Right cardiac atrium (tissue), 5 donors: ENCODE results near the gene PFN4. TPM values are rescaled to one million over a fixed set of nuclear protein-coding genes. Genes with fewer than 3 reads are reported as not detected.

ENCODE experiments used
- ATAC-seq, 2 donors: fragments of 200-7000 bp; cut with Tn5 transposase; one replicate each; pipeline versions ENCODE4 v1.8.0 to v1.9.1; 2020; ENCODE audit warnings: moderate library complexity in 2 of 2, mild to moderate bottlenecking in 1 of 2
- DNase-seq, 3 donors: peaks; one replicate each; pipeline ENCODE4 v3.0.0-alpha.2; 2020
- H3K27ac ChIP-seq: one replicate; pipeline ENCODE4 v1.5.1; 2013; ENCODE audit warnings: mild to moderate bottlenecking, low read length, control low read depth, moderate library complexity
- H3K27me3 ChIP-seq: one replicate; pipeline ENCODE4 v1.6.1; 2013; ENCODE audit not compliant: control insufficient read depth, insufficient read depth
- H3K4me1 ChIP-seq: one replicate; pipeline ENCODE4 v1.6.1; 2013; ENCODE audit warnings: low read length; ENCODE audit not compliant: control insufficient read depth, insufficient read depth
- H3K4me3 ChIP-seq: one replicate; pipeline ENCODE4 v1.5.1; 2013; ENCODE audit warnings: low read length, control low read depth
- H3K9me3 ChIP-seq: one replicate; pipeline ENCODE4 v1.6.1; 2013; ENCODE audit warnings: low read length; ENCODE audit not compliant: control insufficient read depth
- WGBS: extraction: QIAGEN DNeasy Blood & Tissue Kit; methylation state at CpG from one replicate; pipeline ENCODE4 v1.1.7; 2013; 5-methylcytosine and 5-hydroxymethylcytosine counted together
- intact Hi-C, 4 donors: fragments of 100-400 bp; cut with DNase I; formaldehyde crosslinking; loops; one replicate each; pipeline versions ENCODE4 v1.11.0 to v1.14.0; 2022 to 2023
- polyA plus RNA-seq: library from polyadenylated mRNA; stranded (reverse); fragments of 200-250 nt; gene quantifications from one replicate; pipeline ENCODE4 v1.2.3, GENCODE V29; 2013
- total RNA-seq, 4 donors: library from RNA; stranded (reverse); fragmentation: NEBNext Ultra II Directional; extraction: Animal tissue kit (Norgen Biotek cat#: 25700); gene quantifications; one replicate each; pipeline ENCODE4 v1.2.1, GENCODE V29; 2021
- donor health status: healthy with polysubstance abuse.
- donor health status: DM: no; HTN: yes; CAD: no.
- donor health status: DM: no; HTN: no; CAD: no.
- donor health status: DM: no; HTN: yes; CAD: no; lungs with severe emphysema.
- donor health status: DM: yes; HTN: yes; CAD: no.

PFN4 gene
- total and polyA plus RNA-seq, 5 donors = 0.83 to 2.8 (median 1.5) TPM; not detected in 1

DNA sequence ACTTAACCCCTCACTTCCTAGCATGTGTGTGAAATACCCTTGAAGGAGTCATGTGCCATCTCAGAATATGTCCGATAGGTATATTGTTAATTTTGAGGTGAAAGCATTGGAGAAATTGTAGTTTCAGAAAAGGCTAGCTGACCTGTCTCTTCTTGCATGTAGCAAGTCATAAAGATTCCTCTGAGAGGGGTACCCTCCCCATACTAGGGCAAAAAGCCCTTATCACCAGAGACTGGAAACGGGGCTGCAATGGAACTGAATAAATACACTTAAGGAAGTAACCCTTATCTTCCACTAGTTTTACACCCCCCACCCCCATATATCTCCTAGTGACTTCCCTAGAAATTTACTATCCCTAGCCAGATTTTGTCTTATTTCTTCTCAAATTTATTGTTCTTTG, 45.3 kb downstream of the PFN4 start:
- Histone ChIP-seq H3K27me3 (no peaks in the 10 kb centered on the region), H3K4me1 (peaks cover 2% of the 10 kb centered on the region), H3K27ac (no peak overlapping the region), H3K4me3 (peak overlapping the region; percentile 87), H3K9me3 (no peaks in the 10 kb centered on the region)
- DNase-seq = no peak
- intact Hi-C loops = no loop called here
- no peak for ATAC-seq
- 61% methylated on average over 2 of the region's 2 CpGs for WGBS

DNA sequence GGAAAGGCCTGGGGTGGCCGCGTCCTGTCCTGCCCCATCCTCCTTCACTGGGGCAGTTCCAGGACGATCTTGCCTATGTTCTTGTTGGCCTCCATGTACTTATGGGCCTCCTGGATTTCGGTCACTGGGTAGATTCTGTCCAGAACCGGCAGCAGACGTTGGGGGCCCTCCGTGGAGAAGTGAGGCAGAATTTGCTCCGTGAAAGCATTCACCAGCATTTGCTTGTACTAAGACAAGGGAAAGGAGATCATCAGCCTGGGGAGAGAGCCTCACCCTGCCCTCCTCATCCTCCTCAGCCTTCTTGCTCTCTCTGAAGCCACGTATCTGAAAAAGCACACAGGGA, 45.6 kb downstream of the PFN4 start:
- intact Hi-C loops = no loop called here
- Histone ChIP-seq H3K27ac (peak overlapping the region; percentile 89), H3K4me3 (peak overlapping the region; percentile 87), H3K27me3 (no peaks in the 10 kb centered on the region), H3K4me1 (peaks cover 2% of the 10 kb centered on the region), H3K9me3 (no peaks in the 10 kb centered on the region)
- no peak for DNase-seq
- no peak for ATAC-seq
- WGBS = 10% methylated on average over 9 of the region's 9 CpGs

DNA sequence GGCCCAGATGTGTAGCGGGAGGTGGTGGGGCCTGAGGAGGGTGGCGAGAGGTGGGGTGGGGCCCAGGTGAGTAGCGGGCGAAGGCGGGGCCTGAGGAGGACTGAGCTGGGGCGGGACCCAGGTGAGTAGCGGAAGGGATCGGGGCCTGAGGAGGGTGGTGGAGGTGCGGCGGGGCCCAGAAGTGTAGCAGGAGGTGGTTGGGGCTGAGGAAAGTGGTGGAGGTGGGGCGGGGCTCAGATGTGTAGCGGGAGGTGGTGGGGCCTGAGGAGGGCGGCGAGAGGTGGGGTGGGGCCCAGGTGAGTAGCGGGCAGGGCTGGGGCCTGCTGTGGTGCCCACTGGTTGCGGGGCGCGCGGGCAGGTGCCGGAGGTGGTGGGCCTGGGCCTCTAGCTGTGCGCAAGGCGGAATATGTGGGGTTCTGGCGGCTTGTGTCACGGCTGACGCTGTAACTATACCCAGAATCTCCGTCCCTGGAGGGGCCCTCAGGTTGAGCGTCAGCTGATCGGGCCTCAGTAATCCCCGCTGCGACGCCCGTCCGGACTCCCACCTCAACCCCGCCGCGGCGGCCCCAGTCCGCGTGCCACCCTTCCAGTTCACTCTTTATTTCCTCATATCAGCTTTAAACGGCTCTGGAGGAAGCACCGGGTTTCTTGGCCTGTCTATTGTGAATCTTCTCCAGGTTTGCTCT, 46.1 kb downstream of the PFN4 start:
- Histone ChIP-seq H3K9me3 (no peaks in the 10 kb centered on the region), H3K4me3 (peak overlapping the region; percentile 87), H3K4me1 (peaks cover 2% of the 10 kb centered on the region), H3K27ac (peak overlapping the region; percentile 89), H3K27me3 (no peaks in the 10 kb centered on the region)
- 2% methylated on average over 41 of the region's 41 CpGs for WGBS
- DNase-seq (peak in 1 of 3 donors; percentile 69), ATAC-seq (peak in 1 of 2 donors; percentile 7)
- intact Hi-C loops = no loop called here

DNA sequence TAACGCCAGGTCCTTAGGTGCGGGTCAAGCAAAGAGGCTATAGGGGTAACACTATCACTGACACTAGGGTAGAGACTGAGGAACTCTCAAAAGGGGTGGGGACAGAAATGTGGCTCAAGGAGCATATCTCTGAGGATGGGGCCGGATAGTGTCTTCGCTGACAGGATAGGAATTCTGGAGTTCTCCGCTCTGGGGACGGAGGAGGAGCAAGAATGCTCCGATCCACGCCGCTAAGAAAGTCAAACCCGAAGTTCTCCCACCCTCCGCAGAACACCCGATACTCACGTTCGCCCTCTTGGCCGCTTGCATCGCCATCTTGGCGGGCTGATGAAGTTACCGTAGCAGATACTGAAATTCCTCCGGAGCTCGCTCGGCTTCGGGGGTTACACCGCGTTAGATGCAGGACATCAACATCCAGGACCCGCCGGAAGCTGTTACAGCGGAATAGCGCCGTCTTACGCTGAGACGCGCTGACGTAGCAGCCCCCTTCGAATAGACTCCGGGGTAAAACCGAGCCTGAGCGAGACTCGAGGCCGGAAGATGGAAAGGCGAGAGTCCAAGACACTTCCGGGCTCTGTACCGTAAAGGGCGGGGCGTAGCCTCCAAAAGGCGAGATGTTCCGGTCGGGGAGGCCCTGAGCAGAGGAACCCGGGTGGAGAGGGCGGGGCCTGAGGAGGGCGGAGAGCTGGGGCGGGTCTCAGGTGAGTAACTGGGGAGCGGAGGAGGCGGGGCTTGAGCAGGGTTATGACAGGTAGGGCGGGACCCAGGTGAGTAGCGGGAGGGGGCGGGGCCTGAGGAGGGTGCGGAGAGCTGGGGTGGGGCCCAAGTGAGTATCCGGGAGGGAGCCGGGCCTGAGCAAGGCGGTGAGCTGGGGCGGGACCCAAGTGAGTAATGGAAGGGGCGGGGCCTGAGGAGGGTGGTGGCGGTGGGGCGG, 47.0 kb downstream of the PFN4 start, which contains the start of gene SF3B6:
Gene SF3B6 (minus strand): TSS at position 412 of the 934 bp plus-strand sequence. CDS start 97 bp downstream, at position 315.
- Histone ChIP-seq H3K4me3 (peak within 1 kb of the TSS; percentile 87), H3K27ac (peak within 1 kb of the TSS; percentile 92), H3K9me3 (no peaks in the 10 kb centered on the region), H3K4me1 (peaks cover 2% of the 10 kb centered on the region), H3K27me3 (no peaks in the 10 kb centered on the region)
- ATAC-seq (peak; percentile 97), DNase-seq (peak; percentile 98 to 99 (median 98))
- intact Hi-C loops = no loop called here
- WGBS = under 1% methylated on average over 64 of the region's 64 CpGs

GRCh38 chr2:24075259-24075658, 47.9 kb downstream of the PFN4 start:
- intact Hi-C loops = no loop called here
- Histone ChIP-seq H3K27me3 (no peaks in the 10 kb centered on the region), H3K9me3 (no peaks in the 10 kb centered on the region), H3K4me3 (peak overlapping the region; percentile 87), H3K27ac (no peak overlapping the region), H3K4me1 (peaks cover 2% of the 10 kb centered on the region)
- WGBS = 70% methylated on average over 5 of the region's 5 CpGs
- DNase-seq (no peak), ATAC-seq (no peak)

DNA sequence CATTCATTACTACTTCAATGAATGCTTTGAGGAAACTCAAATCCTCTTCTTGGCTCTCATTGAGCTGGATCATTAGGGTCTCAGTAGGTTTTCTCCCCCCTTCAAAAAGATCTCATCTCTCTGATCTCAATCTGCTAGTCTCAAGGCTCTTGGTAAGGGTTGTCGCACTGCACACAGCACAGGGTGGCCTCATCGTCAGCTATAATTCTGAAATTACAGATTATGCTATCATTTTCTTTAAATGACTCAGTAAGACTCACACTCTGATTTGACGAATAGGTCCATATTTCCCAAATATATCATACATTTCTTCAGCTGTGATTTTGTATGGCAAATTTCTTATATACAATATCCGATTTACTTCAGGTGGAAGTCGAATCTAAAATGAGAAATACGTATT, 49.3 kb downstream of the PFN4 start:
- 88% methylated on average over 6 of the region's 6 CpGs for WGBS

DNA sequence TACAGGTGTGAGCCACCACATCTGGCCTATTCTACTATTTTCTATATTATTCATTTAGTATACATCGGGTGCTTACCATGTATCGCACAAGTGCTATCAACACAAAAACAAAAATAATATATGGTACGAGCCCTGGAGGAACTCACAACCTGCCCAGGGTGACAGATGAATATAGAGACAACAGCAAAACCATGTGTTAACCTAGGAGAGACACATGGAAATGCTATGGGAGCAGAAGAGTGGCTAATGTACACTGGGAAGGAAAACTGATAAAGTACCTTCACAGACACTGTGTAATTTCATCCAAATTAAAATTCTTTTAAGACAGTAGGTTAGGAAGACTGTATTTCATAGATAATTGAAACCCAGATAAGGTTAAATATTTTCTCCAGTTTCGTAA, 50.9 kb downstream of the PFN4 start:
- ATAC-seq (no peak), DNase-seq (no peak)
- H3K4me1 ChIP-seq = peaks cover 2% of the 10 kb centered on the region
- H3K9me3 ChIP-seq = no peaks in the 10 kb centered on the region
- no peak overlapping the region for H3K27ac ChIP-seq
- WGBS = 93% methylated on average over 4 of the region's 4 CpGs
- no peaks in the 10 kb centered on the region for H3K27me3 ChIP-seq
- H3K4me3 ChIP-seq = no peak overlapping the region
- intact Hi-C loops = no loop called here

More for the DNA sequence above, 49.3 kb downstream of the PFN4 start:
- DNase-seq (no peak), ATAC-seq (no peak)
- Histone ChIP-seq H3K4me3 (no peak overlapping the region), H3K27ac (no peak overlapping the region), H3K27me3 (no peaks in the 10 kb centered on the region), H3K4me1 (peaks cover 2% of the 10 kb centered on the region), H3K9me3 (no peaks in the 10 kb centered on the region)
- intact Hi-C loops = no loop called here

- intact Hi-C loops = no loop called here
- ATAC-seq (no peak), DNase-seq (no peak)
- Histone ChIP-seq H3K4me1 (no peaks in the 10 kb centered on the region), H3K4me3 (no peak overlapping the region), H3K9me3 (no peaks in the 10 kb centered on the region), H3K27ac (no peak overlapping the region), H3K27me3 (no peaks in the 10 kb centered on the region)
- 81% methylated on average over 2 of the region's 2 CpGs for WGBS
These were observed 57.8 kb downstream of the PFN4 start for GRCh38 chr2:24065341-24065740.

Other genes with a start within 250 kb of the PFN4 start
- gene ATAD2B, start 196.2 kb downstream of the PFN4 start, total RNA-seq = 10 to 100 TPM in 2 of 4 donors, 1 to 10 TPM in 2; 9.3 to 15.1 (median 10.3) TPM
- gene ATAD2B, start 196.2 kb downstream of the PFN4 start, polyA plus RNA-seq = 2.8 TPM
- 10 to 100 TPM; 23.0 to 27.3 (median 25.0) TPM for gene UBXN2A, start 182.9 kb downstream of the PFN4 start, total RNA-seq
- 14.7 TPM for gene UBXN2A, start 182.9 kb downstream of the PFN4 start, polyA plus RNA-seq
- under 1 TPM in 2 of 4 donors, not detected in 2; 0.19 to 0.51 TPM for gene MFSD2B, start 113.2 kb downstream of the PFN4 start, total RNA-seq
- 0.18 TPM for gene MFSD2B, start 113.2 kb downstream of the PFN4 start, polyA plus RNA-seq
- gene WDCP, start 75.9 kb downstream of the PFN4 start, total RNA-seq = 1 to 10 TPM; 5.5 to 7.3 (median 6.2) TPM
- gene WDCP, start 75.9 kb downstream of the PFN4 start, polyA plus RNA-seq = 2.1 TPM
- 1 to 10 TPM; 2.7 to 5.1 (median 4.2) TPM for gene FKBP1B, start 73.6 kb downstream of the PFN4 start, total RNA-seq
- gene FKBP1B, start 73.6 kb downstream of the PFN4 start, polyA plus RNA-seq = 4.3 TPM
- gene SF3B6, start 47.0 kb downstream of the PFN4 start, total RNA-seq = 10 to 100 TPM; 54.7 to 59.2 (median 58.3) TPM
- gene SF3B6, start 47.0 kb downstream of the PFN4 start, polyA plus RNA-seq = 101 TPM
- 1 to 10 TPM; 6.0 to 9.7 (median 7.3) TPM for gene TP53I3, start 38.5 kb downstream of the PFN4 start, total RNA-seq
- gene TP53I3, start 38.5 kb downstream of the PFN4 start, polyA plus RNA-seq = 13.1 TPM
- 10 to 100 TPM; 50.1 to 69.0 (median 58.9) TPM for gene FAM228B, start 135 bp upstream of the PFN4 start, total RNA-seq
- gene FAM228B, start 135 bp upstream of the PFN4 start, polyA plus RNA-seq = 37.9 TPM
- gene FAM228A, start 51.7 kb upstream of the PFN4 start, total RNA-seq = 1 to 10 TPM in 3 of 4 donors, under 1 TPM in 1; 0.62 to 5.1 (median 2.0) TPM
- gene FAM228A, start 51.7 kb upstream of the PFN4 start, polyA plus RNA-seq = 1.5 TPM
- gene ITSN2, start 237.2 kb upstream of the PFN4 start, total RNA-seq = 10 to 100 TPM; 44.4 to 58.9 (median 54.8) TPM
- 22.8 TPM for gene ITSN2, start 237.2 kb upstream of the PFN4 start, polyA plus RNA-seq